ENCODE results near the gene TAP2. TPM values are rescaled to one million over a fixed set of nuclear protein-coding genes. Genes with fewer than 3 reads are reported as not detected.

The TAP2 gene
- total and polyA plus RNA-seq, 2 of the 13 experiments (the other 11 are each of a cell fraction or from before 2014, with no cell fraction given) = 10.3 to 17.6 TPM

GRCh38 chr6:32852844-32853540 is 14.5 kb upstream of the TAP2 start (continued):
- TF ChIP-seq, protein P1, sequence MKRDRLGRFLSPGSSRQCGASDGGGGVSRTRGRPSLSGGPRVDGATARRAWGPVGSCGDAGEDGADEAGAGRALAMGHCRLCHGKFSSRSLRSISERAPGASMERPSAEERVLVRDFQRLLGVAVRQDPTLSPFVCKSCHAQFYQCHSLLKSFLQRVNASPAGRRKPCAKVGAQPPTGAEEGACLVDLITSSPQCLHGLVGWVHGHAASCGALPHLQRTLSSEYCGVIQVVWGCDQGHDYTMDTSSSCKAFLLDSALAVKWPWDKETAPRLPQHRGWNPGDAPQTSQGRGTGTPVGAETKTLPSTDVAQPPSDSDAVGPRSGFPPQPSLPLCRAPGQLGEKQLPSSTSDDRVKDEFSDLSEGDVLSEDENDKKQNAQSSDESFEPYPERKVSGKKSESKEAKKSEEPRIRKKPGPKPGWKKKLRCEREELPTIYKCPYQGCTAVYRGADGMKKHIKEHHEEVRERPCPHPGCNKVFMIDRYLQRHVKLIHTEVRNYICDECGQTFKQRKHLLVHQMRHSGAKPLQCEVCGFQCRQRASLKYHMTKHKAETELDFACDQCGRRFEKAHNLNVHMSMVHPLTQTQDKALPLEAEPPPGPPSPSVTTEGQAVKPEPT (CRISPR knock-in tag; IDR thresholded peaks at IDR 0.05; ENCODE audit: low read depth) = no peak
- TF ChIP-seq ZNF792 (CRISPR knock-in tag; IDR thresholded peaks at IDR 0.05) (no peak), DRAP1 (CRISPR knock-in tag; IDR thresholded peaks at IDR 0.05) (no peak), ARHGAP35 (CRISPR knock-in tag; IDR thresholded peaks at IDR 0.05; ENCODE audit: borderline replicate concordance) (peak; percentile 64; the same call in 1 of the 2 replicates), ZNF547 (CRISPR knock-in tag; IDR thresholded peaks at IDR 0.05) (no peak), POLR2AphosphoS2 (IDR thresholded peaks at IDR 0.05; ENCODE audit: low read depth, low read length) (no peak), SNAI1 (CRISPR knock-in tag; IDR thresholded peaks at IDR 0.05; ENCODE audit: borderline replicate concordance) (0 out of 2 replicates have a peak, but pooled peaks have one; percentile 55), ZNF431 (CRISPR knock-in tag; IDR thresholded peaks at IDR 0.05; ENCODE audit: borderline replicate concordance, low read depth) (no peak), PCBP2 (optimal IDR thresholded peaks at IDR 0.05; ENCODE audit: low read depth, low read length, poor library complexity, severe bottlenecking) (no peak), ZFP62 (CRISPR knock-in tag; IDR thresholded peaks at IDR 0.05) (no peak), CEBPB (IDR thresholded peaks at IDR 0.05; ENCODE audit: borderline replicate concordance, low read depth, low read length) (no peak), POLR2G (IDR thresholded peaks at IDR 0.05; ENCODE audit: low read depth, low read length) (no peak; the same call in 1 of the 2 replicates), TBX3 (IDR thresholded peaks at IDR 0.05; ENCODE audit: borderline replicate concordance) (no peak), MTERF4 (CRISPR knock-in tag; IDR thresholded peaks at IDR 0.05) (no peak), KDM4B (CRISPR knock-in tag; IDR thresholded peaks at IDR 0.05) (0 out of 2 replicates have a peak, but pooled peaks have one; percentile 13), MAFF (IDR thresholded peaks at IDR 0.05; ENCODE audit: low read depth, low read length) (no peak), NR1H2 (CRISPR knock-in tag; IDR thresholded peaks at IDR 0.05; ENCODE audit: borderline replicate concordance, low read depth) (no peak)
- TF ChIP-seq, protein P2, sequence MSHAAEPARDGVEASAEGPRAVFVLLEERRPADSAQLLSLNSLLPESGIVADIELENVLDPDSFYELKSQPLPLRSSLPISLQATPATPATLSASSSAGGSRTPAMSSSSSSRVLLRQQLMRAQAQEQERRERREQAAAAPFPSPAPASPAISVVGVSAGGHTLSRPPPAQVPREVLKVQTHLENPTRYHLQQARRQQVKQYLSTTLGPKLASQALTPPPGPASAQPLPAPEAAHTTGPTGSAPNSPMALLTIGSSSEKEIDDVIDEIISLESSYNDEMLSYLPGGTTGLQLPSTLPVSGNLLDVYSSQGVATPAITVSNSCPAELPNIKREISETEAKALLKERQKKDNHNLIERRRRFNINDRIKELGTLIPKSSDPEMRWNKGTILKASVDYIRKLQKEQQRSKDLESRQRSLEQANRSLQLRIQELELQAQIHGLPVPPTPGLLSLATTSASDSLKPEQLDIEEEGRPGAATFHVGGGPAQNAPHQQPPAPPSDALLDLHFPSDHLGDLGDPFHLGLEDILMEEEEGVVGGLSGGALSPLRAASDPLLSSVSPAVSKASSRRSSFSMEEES (CRISPR knock-in tag; IDR thresholded peaks at IDR 0.05) = no peak
- TF ChIP-seq, protein P3, sequence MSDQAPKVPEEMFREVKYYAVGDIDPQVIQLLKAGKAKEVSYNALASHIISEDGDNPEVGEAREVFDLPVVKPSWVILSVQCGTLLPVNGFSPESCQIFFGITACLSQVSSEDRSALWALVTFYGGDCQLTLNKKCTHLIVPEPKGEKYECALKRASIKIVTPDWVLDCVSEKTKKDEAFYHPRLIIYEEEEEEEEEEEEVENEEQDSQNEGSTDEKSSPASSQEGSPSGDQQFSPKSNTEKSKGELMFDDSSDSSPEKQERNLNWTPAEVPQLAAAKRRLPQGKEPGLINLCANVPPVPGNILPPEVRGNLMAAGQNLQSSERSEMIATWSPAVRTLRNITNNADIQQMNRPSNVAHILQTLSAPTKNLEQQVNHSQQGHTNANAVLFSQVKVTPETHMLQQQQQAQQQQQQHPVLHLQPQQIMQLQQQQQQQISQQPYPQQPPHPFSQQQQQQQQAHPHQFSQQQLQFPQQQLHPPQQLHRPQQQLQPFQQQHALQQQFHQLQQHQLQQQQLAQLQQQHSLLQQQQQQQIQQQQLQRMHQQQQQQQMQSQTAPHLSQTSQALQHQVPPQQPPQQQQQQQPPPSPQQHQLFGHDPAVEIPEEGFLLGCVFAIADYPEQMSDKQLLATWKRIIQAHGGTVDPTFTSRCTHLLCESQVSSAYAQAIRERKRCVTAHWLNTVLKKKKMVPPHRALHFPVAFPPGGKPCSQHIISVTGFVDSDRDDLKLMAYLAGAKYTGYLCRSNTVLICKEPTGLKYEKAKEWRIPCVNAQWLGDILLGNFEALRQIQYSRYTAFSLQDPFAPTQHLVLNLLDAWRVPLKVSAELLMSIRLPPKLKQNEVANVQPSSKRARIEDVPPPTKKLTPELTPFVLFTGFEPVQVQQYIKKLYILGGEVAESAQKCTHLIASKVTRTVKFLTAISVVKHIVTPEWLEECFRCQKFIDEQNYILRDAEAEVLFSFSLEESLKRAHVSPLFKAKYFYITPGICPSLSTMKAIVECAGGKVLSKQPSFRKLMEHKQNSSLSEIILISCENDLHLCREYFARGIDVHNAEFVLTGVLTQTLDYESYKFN (CRISPR knock-in tag; conservative IDR thresholded peaks at IDR 0.05) = no peak
- TF ChIP-seq, protein P4, sequence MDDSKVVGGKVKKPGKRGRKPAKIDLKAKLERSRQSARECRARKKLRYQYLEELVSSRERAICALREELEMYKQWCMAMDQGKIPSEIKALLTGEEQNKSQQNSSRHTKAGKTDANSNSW (CRISPR knock-in tag; IDR thresholded peaks at IDR 0.05; ENCODE audit: borderline replicate concordance) = no peak
